MG63 (cell line): ENCODE results near the gene XAB2. TPM values are rescaled to one million over a fixed set of nuclear protein-coding genes. Genes with fewer than 3 reads are reported as not detected.
"Not testable (repeated sequence)": the region's sequence is repeated elsewhere in the genome, so short reads cannot be mapped to it uniquely, and the experiment has no call there.

ENCODE experiments used
- DNase-seq: peaks from one replicate; pipeline ENCODE4 v3.0.0-alpha.2; 2020
- H3K27me3 ChIP-seq: fragments of 250-450 bp; sonication (Bioruptor Pico); 2 replicates; pipeline ENCODE4 v1.5.1; 2020; ENCODE audit warnings: mild to moderate bottlenecking, moderate library complexity
- H3K36me3 ChIP-seq: fragments of 250-450 bp; sonication (Bioruptor Pico); 2 replicates; pipeline ENCODE4 v1.5.1; 2020; ENCODE audit warnings: mild to moderate bottlenecking, moderate library complexity
- H3K4me3 ChIP-seq: fragments of 250-450 bp; sonication (Bioruptor Pico); 2 replicates; pipeline ENCODE4 v1.5.1; 2020; ENCODE audit warnings: mild to moderate bottlenecking, moderate library complexity
- H3K9me3 ChIP-seq: fragments of 250-450 bp; sonication (Bioruptor Pico); 2 replicates; pipeline ENCODE4 v1.5.1; 2020; ENCODE audit warnings: mild to moderate bottlenecking, moderate library complexity
- total RNA-seq: library from RNA; depleted of rRNA; stranded (reverse); fragments of >200 nt; shearing (Covaris generic); gene quantifications from 2 replicates; pipeline ENCODE4 v1.2.3, GENCODE V29; 2014; ENCODE audit warnings: low replicate concordance; rRNA removed

Gene XAB2
- total RNA-seq, 1 experiment from 2014 or later, result 115 TPM

GRCh38 chr19:7579182-7579581 lies 50.2 kb downstream of the XAB2 start:
- Histone ChIP-seq H3K27me3 (peaks cover 83% of the 10 kb centered on the region), H3K4me3 (no peak overlapping the region), H3K36me3 (no peaks in the 10 kb centered on the region), H3K9me3 (peaks cover 2% of the 10 kb centered on the region; the same call in 1 of the 2 replicates)
- DNase-seq, result no peak

- H3K9me3 ChIP-seq, result peaks cover 2% of the 10 kb centered on the region; the same call in 1 of the 2 replicates
- no peak for DNase-seq
These were observed 51.2 kb downstream of the XAB2 start for GRCh38 chr19:7578127-7578526.

GRCh38 chr19:7577422-7577821 lies 51.9 kb downstream of the XAB2 start:
- not testable (repeated sequence) for H3K4me3 ChIP-seq, H3K36me3 ChIP-seq, H3K9me3 ChIP-seq, DNase-seq
- H3K27me3 ChIP-seq, result peaks cover 77% of the 10 kb centered on the region

More at GRCh38 chr19:7578127-7578526, 51.2 kb downstream of the XAB2 start:
- Histone ChIP-seq H3K4me3 (no peak overlapping the region), H3K27me3 (peaks cover 77% of the 10 kb centered on the region), H3K36me3 (no peaks in the 10 kb centered on the region)

GRCh38 chr19:7575434-7576040 lies 53.8 kb downstream of the XAB2 start:
- no peaks in the 10 kb centered on the region for H3K36me3 ChIP-seq
- H3K4me3 ChIP-seq, result no peak overlapping the region
- H3K27me3 ChIP-seq, result peaks cover 61% of the 10 kb centered on the region
- DNase-seq, result peak; percentile 48
- H3K9me3 ChIP-seq, result peaks cover 2% of the 10 kb centered on the region; the same call in 1 of the 2 replicates

GRCh38 chr19:7570761-7571160 lies 58.6 kb downstream of the XAB2 start:
- peaks cover 20% of the 10 kb centered on the region for H3K27me3 ChIP-seq
- H3K9me3 ChIP-seq, result peaks cover 2% of the 10 kb centered on the region; the same call in 1 of the 2 replicates
- DNase-seq, result no peak
- no peaks in the 10 kb centered on the region for H3K36me3 ChIP-seq
- H3K4me3 ChIP-seq, result no peak overlapping the region

Other genes starting within 250 kb of the XAB2 start
- not detected in 2 replicates for gene PEX11G, start 140.5 kb downstream of the XAB2 start, total RNA-seq
- 37.2 and 44.9 TPM in 2 replicates for gene ZNF358, start 113.4 kb downstream of the XAB2 start, total RNA-seq
- 6.4 and 10.3 TPM in 2 replicates for gene MCOLN1, start 106.9 kb downstream of the XAB2 start, total RNA-seq
- 175 and 184 TPM in 2 replicates for gene PNPLA6, start 93.8 kb downstream of the XAB2 start, total RNA-seq
- gene CAMSAP3, start 33.7 kb downstream of the XAB2 start, total RNA-seq, result 0.56 and 0.89 TPM in 2 replicates
- gene PET100, start 248 bp upstream of the XAB2 start, total RNA-seq, result 0.39 and 69.0 TPM in 2 replicates
- gene PCP2, start 4.2 kb upstream of the XAB2 start, total RNA-seq, result not detected in 2 replicates
- 3.5 TPM in 1 of 2 replicates, not detected in the other for gene STXBP2, start 7.6 kb upstream of the XAB2 start, total RNA-seq
- not detected in 2 replicates for gene RETN, start 39.5 kb upstream of the XAB2 start, total RNA-seq
- not detected in 2 replicates for gene MCEMP1, start 47.5 kb upstream of the XAB2 start, total RNA-seq
- gene TRAPPC5, start 51.3 kb upstream of the XAB2 start, total RNA-seq, result 159 and 202 TPM in 2 replicates
- gene FCER2, start 72.6 kb upstream of the XAB2 start, total RNA-seq, result not detected in 2 replicates
- not detected in 2 replicates for gene CLEC4G, start 102.6 kb upstream of the XAB2 start, total RNA-seq
- gene CD209, start 118.0 kb upstream of the XAB2 start, total RNA-seq, result not detected in 2 replicates
- gene CLEC4M, start 133.7 kb upstream of the XAB2 start, total RNA-seq, result not detected in 2 replicates
- gene EVI5L, start 200.7 kb upstream of the XAB2 start, total RNA-seq, result 21.4 and 31.0 TPM in 2 replicates
- not detected in 2 replicates for gene PRR36, start 244.8 kb upstream of the XAB2 start, total RNA-seq